ENCODE data around the gene SHLD1. TPM values are rescaled to one million over a fixed set of nuclear protein-coding genes. Genes with fewer than 3 reads are reported as not detected.
"Not testable (repeated sequence)": the region's sequence is repeated elsewhere in the genome, so short reads cannot be mapped to it uniquely, and the experiment has no call there.

The SHLD1 gene
- total and polyA plus RNA-seq, 5 donors, result 8.4 to 13.7 (median 12.6) TPM

- Histone ChIP-seq H3K27me3 (ENCODE audit: control insufficient read depth, insufficient read depth) (no peaks in the 10 kb centered on the region), H3K27ac (ENCODE audit: low read length) (no peak overlapping the region), H3K4me3 (ENCODE audit: low read length) (no peak overlapping the region), H3K4me1 (ENCODE audit: control insufficient read depth, insufficient read depth, low read length) (peaks cover 12% of the 10 kb centered on the region), H3K9me3 (ENCODE audit: control insufficient read depth, low read length) (no peaks in the 10 kb centered on the region)
- DNase-seq, result no peak
- 48% methylated on average over 3 of the region's 3 CpGs for WGBS
- ATAC-seq, result peak; percentile 50 to 65
- intact Hi-C loops (cut with DNase I), result no loop called here
Observed at GRCh38 chr20:5735845-5736510, 14.2 kb upstream of the SHLD1 start.

- Histone ChIP-seq H3K27ac (ENCODE audit: low read length) (no peak overlapping the region), H3K4me1 (ENCODE audit: control insufficient read depth, insufficient read depth, low read length) (peaks cover 5% of the 10 kb centered on the region), H3K9me3 (ENCODE audit: control insufficient read depth, low read length) (no peaks in the 10 kb centered on the region), H3K4me3 (ENCODE audit: low read length) (no peak overlapping the region), H3K27me3 (ENCODE audit: control insufficient read depth, insufficient read depth) (no peaks in the 10 kb centered on the region)
- no peak for ATAC-seq
- intact Hi-C loops (cut with DNase I), result no loop called here
- WGBS, result 75% methylated on average over 3 of the region's 3 CpGs
- DNase-seq, result no peak
Observed at GRCh38 chr20:5737619-5737953, 12.6 kb upstream of the SHLD1 start.

GRCh38 chr20:5737966-5738365 lies 12.2 kb upstream of the SHLD1 start:
- ATAC-seq, result no peak
- Histone ChIP-seq H3K9me3 (ENCODE audit: control insufficient read depth, low read length) (no peaks in the 10 kb centered on the region), H3K27ac (ENCODE audit: low read length) (no peak overlapping the region), H3K27me3 (ENCODE audit: control insufficient read depth, insufficient read depth) (no peaks in the 10 kb centered on the region), H3K4me1 (ENCODE audit: control insufficient read depth, insufficient read depth, low read length) (peaks cover 5% of the 10 kb centered on the region), H3K4me3 (ENCODE audit: low read length) (no peak overlapping the region)
- intact Hi-C loops (cut with DNase I), result no loop called here
- 85% methylated on average over 3 of the region's 3 CpGs for WGBS
- DNase-seq, result no peak

- H3K27ac ChIP-seq (ENCODE audit: low read length); H3K4me1 ChIP-seq (ENCODE audit: control insufficient read depth, insufficient read depth, low read length); ATAC-seq; H3K9me3 ChIP-seq (ENCODE audit: control insufficient read depth, low read length); DNase-seq; intact Hi-C loops (cut with DNase I); H3K27me3 ChIP-seq (ENCODE audit: control insufficient read depth, insufficient read depth); H3K4me3 ChIP-seq (ENCODE audit: low read length): not testable (repeated sequence)
- 97% methylated on average over 5 of the region's 5 CpGs for WGBS
Observed at GRCh38 chr20:5740643-5741042, 9.6 kb upstream of the SHLD1 start.

GRCh38 chr20:5741089-5741488 lies 9.1 kb upstream of the SHLD1 start:
- ATAC-seq (peak; percentile 18 to 31), DNase-seq (no peak)
- WGBS, result 44% methylated on average over 2 of the region's 2 CpGs
- peaks cover 5% of the 10 kb centered on the region for H3K4me1 ChIP-seq (ENCODE audit: control insufficient read depth, insufficient read depth, low read length)
- intact Hi-C loops (cut with DNase I), result no loop called here
- H3K27me3 ChIP-seq (ENCODE audit: control insufficient read depth, insufficient read depth), result no peaks in the 10 kb centered on the region
- H3K4me3 ChIP-seq (ENCODE audit: low read length), result no peak overlapping the region
- H3K9me3 ChIP-seq (ENCODE audit: control insufficient read depth, low read length), result no peaks in the 10 kb centered on the region
- no peak overlapping the region for H3K27ac ChIP-seq (ENCODE audit: low read length)

GRCh38 chr20:5742041-5742440 lies 8.2 kb upstream of the SHLD1 start:
- 93% methylated on average over 2 of the region's 2 CpGs for WGBS
- no peaks in the 10 kb centered on the region for H3K27me3 ChIP-seq (ENCODE audit: control insufficient read depth, insufficient read depth)
- intact Hi-C loops (cut with DNase I), result no loop called here
- ATAC-seq (no peak), DNase-seq (no peak)
- no peak overlapping the region for H3K27ac ChIP-seq (ENCODE audit: low read length)
- no peak overlapping the region for H3K4me3 ChIP-seq (ENCODE audit: low read length)
- no peaks in the 10 kb centered on the region for H3K9me3 ChIP-seq (ENCODE audit: control insufficient read depth, low read length)
- H3K4me1 ChIP-seq (ENCODE audit: control insufficient read depth, insufficient read depth, low read length), result peaks cover 3% of the 10 kb centered on the region

- intact Hi-C loops (cut with DNase I), result no loop called here
- Histone ChIP-seq H3K9me3 (ENCODE audit: control insufficient read depth, low read length) (no peaks in the 10 kb centered on the region), H3K27ac (ENCODE audit: low read length) (no peak overlapping the region), H3K27me3 (ENCODE audit: control insufficient read depth, insufficient read depth) (no peaks in the 10 kb centered on the region), H3K4me3 (ENCODE audit: low read length) (no peak overlapping the region), H3K4me1 (ENCODE audit: control insufficient read depth, insufficient read depth, low read length) (no peaks in the 10 kb centered on the region)
- ATAC-seq (no peak), DNase-seq (no peak)
- 55% methylated on average over 8 of the region's 8 CpGs for WGBS
Observed at GRCh38 chr20:5745416-5746030, 4.7 kb upstream of the SHLD1 start.

GRCh38 chr20:5746064-5746463 lies 4.1 kb upstream of the SHLD1 start:
- Histone ChIP-seq H3K4me3 (ENCODE audit: low read length) (no peak overlapping the region), H3K27me3 (ENCODE audit: control insufficient read depth, insufficient read depth) (no peaks in the 10 kb centered on the region), H3K27ac (ENCODE audit: low read length) (no peak overlapping the region), H3K9me3 (ENCODE audit: control insufficient read depth, low read length) (no peaks in the 10 kb centered on the region), H3K4me1 (ENCODE audit: control insufficient read depth, insufficient read depth, low read length) (no peaks in the 10 kb centered on the region)
- DNase-seq, result no peak
- 67% methylated on average over 1 of the region's 1 CpG for WGBS
- intact Hi-C loops (cut with DNase I), result no loop called here
- ATAC-seq, result no peak

GRCh38 chr20:5748246-5748645 lies 2.0 kb upstream of the SHLD1 start:
- ATAC-seq, result no peak
- Histone ChIP-seq H3K27ac (ENCODE audit: low read length) (no peak overlapping the region), H3K9me3 (ENCODE audit: control insufficient read depth, low read length) (no peaks in the 10 kb centered on the region), H3K27me3 (ENCODE audit: control insufficient read depth, insufficient read depth) (no peaks in the 10 kb centered on the region), H3K4me3 (ENCODE audit: low read length) (no peak overlapping the region), H3K4me1 (ENCODE audit: control insufficient read depth, insufficient read depth, low read length) (no peaks in the 10 kb centered on the region)
- 90% methylated on average over 6 of the region's 6 CpGs for WGBS
- intact Hi-C loops (cut with DNase I), result no loop called here
- no peak for DNase-seq

- H3K27ac ChIP-seq (ENCODE audit: low read length); ATAC-seq; H3K4me3 ChIP-seq (ENCODE audit: low read length); H3K27me3 ChIP-seq (ENCODE audit: control insufficient read depth, insufficient read depth); H3K4me1 ChIP-seq (ENCODE audit: control insufficient read depth, insufficient read depth, low read length); H3K9me3 ChIP-seq (ENCODE audit: control insufficient read depth, low read length); DNase-seq; intact Hi-C loops (cut with DNase I): not testable (repeated sequence)
- WGBS, result 98% methylated on average over 12 of the region's 12 CpGs
Observed at GRCh38 chr20:5749512-5749951, 669 bp upstream of the SHLD1 start.

GRCh38 chr20:5751856-5752255 lies 1.7 kb downstream of the SHLD1 start:
- intact Hi-C loops (cut with DNase I), result loop anchor here in 2 of 4 donors (10.0 kb wide), 1 partner anchor 147 kb away; no protein-coding TSS in a partner anchor
- Histone ChIP-seq H3K27me3 (ENCODE audit: control insufficient read depth, insufficient read depth) (no peaks in the 10 kb centered on the region), H3K4me3 (ENCODE audit: low read length) (no peak overlapping the region), H3K27ac (ENCODE audit: low read length) (no peak overlapping the region), H3K4me1 (ENCODE audit: control insufficient read depth, insufficient read depth, low read length) (no peaks in the 10 kb centered on the region), H3K9me3 (ENCODE audit: control insufficient read depth, low read length) (no peaks in the 10 kb centered on the region)
- DNase-seq, result no peak
- no peak for ATAC-seq
- WGBS, result 51% methylated on average over 4 of the region's 4 CpGs

All from right cardiac atrium (tissue), 5 donors.